CD14-positive monocyte (primary cell): ENCODE measurements around the gene LUZP2. TPM values are rescaled to one million over a fixed set of nuclear protein-coding genes. Genes with fewer than 3 reads are reported as not detected.

ENCODE experiments used
- DNase-seq, 3 donors: peaks; one replicate each; pipeline ENCODE4 v3.0.0-alpha.2; 2011 to 2022
- H2AFZ ChIP-seq: 2 replicates; pipeline ENCODE4 v1.6.0; 2012; ENCODE audit warnings: mild to moderate bottlenecking, low read depth, low read length, inconsistent platforms; ENCODE audit not compliant: insufficient read depth, poor library complexity, severe bottlenecking
- H3K27ac ChIP-seq, 2 donors: 1 replicate in 1 of 2; 2 replicates in 1 of 2; pipeline ENCODE4 v1.5.1; 2012 to 2013; ENCODE audit warnings: low read length in 2 of 2, control low read depth in 1 of 2, inconsistent platforms in 1 of 2, low read depth in 1 of 2, mild to moderate bottlenecking in 1 of 2
- H3K27me3 ChIP-seq, 2 donors: one replicate each; pipeline versions ENCODE4 v1.6.0 to v1.6.1; 2011 to 2013; ENCODE audit warnings: low read length in 2 of 2; ENCODE audit not compliant: control insufficient read depth in 2 of 2, insufficient read depth in 2 of 2
- H3K36me3 ChIP-seq, 2 donors: replicated peaks in 1 of 2; 1 replicate in 1 of 2; 2 replicates in 1 of 2; pipeline versions ENCODE4 v1.5.1 to v1.6.1; 2012 to 2013; ENCODE audit warnings: low read length in 2 of 2, control low read depth in 1 of 2, inconsistent platforms in 1 of 2, mild to moderate bottlenecking in 1 of 2; ENCODE audit not compliant: insufficient read depth in 2 of 2, control insufficient read depth in 1 of 2
- H3K4me1 ChIP-seq, 2 donors: 1 replicate in 1 of 2; 2 replicates in 1 of 2; pipeline versions ENCODE4 v1.5.1 to v1.6.1; 2012 to 2013; ENCODE audit warnings: low read length in 2 of 2, control low read depth in 1 of 2, inconsistent platforms in 1 of 2, mild to moderate bottlenecking in 1 of 2, moderate library complexity in 1 of 2; ENCODE audit not compliant: insufficient read depth in 2 of 2, control insufficient read depth in 1 of 2
- H3K4me2 ChIP-seq: replicated peaks from 2 replicates; pipeline ENCODE3; 2012; ENCODE audit warnings: low read length, moderate library complexity, mild to moderate bottlenecking; ENCODE audit not compliant: poor library complexity, severe bottlenecking; ENCODE audit errors: extremely low read depth
- H3K4me3 ChIP-seq, 3 experiments: fragments of 200-600 bp in 1 of 3; sonication (generic) in 1 of 3; replicated peaks in 1 of 3; 1 replicate in 2 of 3; 2 replicates in 1 of 3; pipeline ENCODE4 v1.5.1; 2011 to 2013; ENCODE audit warnings: low read length in 3 of 3, mild to moderate bottlenecking in 3 of 3, control low read depth in 2 of 3, low read depth in 2 of 3, inconsistent platforms in 1 of 3, moderate library complexity in 1 of 3
- H3K79me2 ChIP-seq: 2 replicates; pipeline ENCODE4 v1.6.0; 2012; ENCODE audit warnings: mild to moderate bottlenecking, control low read depth, inconsistent platforms, low read length, moderate library complexity; ENCODE audit not compliant: insufficient read depth
- H3K9ac ChIP-seq: 2 replicates; pipeline ENCODE4 v1.6.0; 2017; ENCODE audit warnings: low read length, mild to moderate bottlenecking; ENCODE audit not compliant: insufficient read depth, poor library complexity, severe bottlenecking
- H3K9me3 ChIP-seq, 2 donors: replicated peaks in 1 of 2; 1 replicate in 1 of 2; 2 replicates in 1 of 2; pipeline versions ENCODE4 v1.5.1 to v1.6.1; 2012 to 2013; ENCODE audit warnings: low read length in 2 of 2, control low read depth in 1 of 2; ENCODE audit not compliant: control insufficient read depth in 1 of 2, insufficient read depth in 1 of 2
- H4K20me1 ChIP-seq: 2 replicates; pipeline ENCODE4 v1.6.0; 2012; ENCODE audit warnings: mild to moderate bottlenecking, low read length, control low read depth, moderate library complexity; ENCODE audit not compliant: insufficient read depth
- H3K27ac Mint-ChIP-seq, 7 donors: one replicate each; pipeline ENCODE4 v1.8.0; 2020; ENCODE audit warnings: mild to moderate bottlenecking in 7 of 7, mixed read lengths in 7 of 7, moderate library complexity in 6 of 7, inconsistent platforms in 2 of 7
- H3K27me3 Mint-ChIP-seq, 3 donors: one replicate each; pipeline ENCODE4 v1.8.0; 2021 to 2022; ENCODE audit warnings: low read depth in 3 of 3, mild to moderate bottlenecking in 3 of 3, mixed read lengths in 3 of 3, moderate library complexity in 3 of 3, inconsistent platforms in 1 of 3
- H3K36me3 Mint-ChIP-seq, 2 donors: one replicate each; pipeline ENCODE4 v1.8.0; 2020; ENCODE audit warnings: mixed read lengths in 2 of 2, inconsistent platforms in 1 of 2, mild to moderate bottlenecking in 1 of 2
- H3K4me1 Mint-ChIP-seq: one replicate; pipeline ENCODE4 v1.8.0; 2020; ENCODE audit warnings: mild to moderate bottlenecking, mixed read lengths
- H3K4me3 Mint-ChIP-seq, 2 donors: one replicate each; pipeline ENCODE4 v1.8.0; 2020; ENCODE audit warnings: mild to moderate bottlenecking in 2 of 2, mixed read lengths in 2 of 2, moderate library complexity in 1 of 2
- H3K9me3 Mint-ChIP-seq, 7 donors: one replicate each; pipeline ENCODE4 v1.8.0; 2020 to 2022; ENCODE audit warnings: mixed read lengths in 7 of 7, mild to moderate bottlenecking in 6 of 7, moderate library complexity in 6 of 7, inconsistent platforms in 2 of 7
- WGBS: methylation state at CpG from one replicate; pipeline ENCODE4 v1.1.5; 2013; ENCODE audit warnings: missing lambda C conversion rate; ENCODE audit not compliant: insufficient coverage; 5-methylcytosine and 5-hydroxymethylcytosine counted together
- intact Hi-C, 2 donors: fragments of 100-400 bp; cut with micrococcal nuclease; formaldehyde crosslinking; loops; one replicate each; pipeline versions ENCODE4 v1.15.0 to v1.15.1; 2023
- polyA plus RNA-seq, 3 donors: library from polyadenylated mRNA; depleted of rRNA in 1 of 3; unstranded in 2 of 3; stranded (reverse) in 1 of 3; fragments of 300-500 nt in 2 of 3; fragments of >200 nt in 1 of 3; fragmentation: Illumina TruSeq in 2 of 3; gene quantifications; 1 replicate in 2 of 3; 2 replicates in 1 of 3; pipeline ENCODE4 v1.2.3, GENCODE V29; 2012 to 2021
- TF ChIP-seq, protein P1 (sequence below): fragments of 200-600 bp; IDR thresholded peaks from one replicate; pipeline ENCODE4 v1.8.0; 2022; ENCODE audit warnings: antibody characterized with exemption, mild to moderate bottlenecking

The LUZP2 gene
- polyA plus RNA-seq, 3 donors = not detected

DNA sequence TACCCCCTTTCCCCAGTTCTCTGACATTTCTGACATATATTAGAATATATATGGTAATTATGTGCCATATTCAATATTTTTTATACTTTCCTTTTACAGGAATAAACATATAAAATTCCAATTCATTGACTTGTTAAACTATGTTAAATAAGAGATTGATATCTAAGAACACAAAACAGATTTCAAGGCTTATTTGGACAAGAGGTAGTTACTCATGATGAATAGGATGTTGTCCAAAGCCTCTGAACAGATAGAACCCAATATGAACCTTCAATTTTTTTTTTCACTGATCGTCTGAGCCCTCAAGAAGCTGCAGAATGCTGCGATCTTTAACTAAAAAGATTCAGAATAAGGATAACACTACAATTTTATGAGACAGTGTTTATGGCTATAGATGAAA lies 340.3 kb downstream of the LUZP2 start:
- Histone ChIP-seq H4K20me1 (no peaks in the 10 kb centered on the region), H3K27me3 (no peaks in the 10 kb centered on the region), H3K79me2 (no peaks in the 10 kb centered on the region), H3K27ac (no peak overlapping the region), H2AFZ (no peak overlapping the region), H3K4me1 (no peaks in the 10 kb centered on the region), H3K4me3 (no peak overlapping the region), H3K4me2 (no peak overlapping the region), H3K36me3 (no peaks in the 10 kb centered on the region), H3K9ac (no peak overlapping the region), H3K9me3 (no peaks in the 10 kb centered on the region)
- H3K27me3 Mint-ChIP-seq = no peaks in the 10 kb centered on the region
- intact Hi-C loops = no loop called here
- H3K9me3 Mint-ChIP-seq = peaks cover 0 to 2% (median 0%) of the 10 kb centered on the region in 7 donors
- peaks cover 2% of the 10 kb centered on the region for H3K4me1 Mint-ChIP-seq
- H3K27ac Mint-ChIP-seq = no peak overlapping the region
- TF ChIP-seq, protein P1, sequence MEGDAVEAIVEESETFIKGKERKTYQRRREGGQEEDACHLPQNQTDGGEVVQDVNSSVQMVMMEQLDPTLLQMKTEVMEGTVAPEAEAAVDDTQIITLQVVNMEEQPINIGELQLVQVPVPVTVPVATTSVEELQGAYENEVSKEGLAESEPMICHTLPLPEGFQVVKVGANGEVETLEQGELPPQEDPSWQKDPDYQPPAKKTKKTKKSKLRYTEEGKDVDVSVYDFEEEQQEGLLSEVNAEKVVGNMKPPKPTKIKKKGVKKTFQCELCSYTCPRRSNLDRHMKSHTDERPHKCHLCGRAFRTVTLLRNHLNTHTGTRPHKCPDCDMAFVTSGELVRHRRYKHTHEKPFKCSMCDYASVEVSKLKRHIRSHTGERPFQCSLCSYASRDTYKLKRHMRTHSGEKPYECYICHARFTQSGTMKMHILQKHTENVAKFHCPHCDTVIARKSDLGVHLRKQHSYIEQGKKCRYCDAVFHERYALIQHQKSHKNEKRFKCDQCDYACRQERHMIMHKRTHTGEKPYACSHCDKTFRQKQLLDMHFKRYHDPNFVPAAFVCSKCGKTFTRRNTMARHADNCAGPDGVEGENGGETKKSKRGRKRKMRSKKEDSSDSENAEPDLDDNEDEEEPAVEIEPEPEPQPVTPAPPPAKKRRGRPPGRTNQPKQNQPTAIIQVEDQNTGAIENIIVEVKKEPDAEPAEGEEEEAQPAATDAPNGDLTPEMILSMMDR = no peak
- no CpG with 5 or more reads among the region's 2 CpGs for WGBS
- no peak for DNase-seq
- no peaks in the 10 kb centered on the region for H3K36me3 Mint-ChIP-seq
- no peak overlapping the region for H3K4me3 Mint-ChIP-seq

DNA sequence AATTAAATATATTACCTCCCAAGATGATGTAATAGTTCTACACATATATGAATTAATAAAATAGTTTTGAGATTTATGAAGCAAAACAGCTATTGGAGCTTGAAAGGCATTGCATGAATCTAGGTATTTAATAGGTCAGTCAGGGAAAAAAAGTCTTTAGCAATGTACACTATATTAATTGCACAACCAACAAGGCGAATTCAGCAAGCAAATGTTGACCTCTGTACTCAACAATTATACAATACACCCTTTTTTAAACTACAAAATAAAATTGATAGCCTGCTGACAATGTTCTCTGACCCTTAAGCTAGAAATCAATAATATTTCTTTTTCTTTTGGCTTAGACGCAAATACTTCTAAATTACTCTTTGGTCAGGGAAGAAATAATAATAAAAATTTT lies 345.5 kb downstream of the LUZP2 start:
- no peaks in the 10 kb centered on the region for H3K79me2 ChIP-seq
- no peaks in the 10 kb centered on the region for H3K36me3 ChIP-seq
- no peak overlapping the region for H3K4me2 ChIP-seq
- H3K27me3 ChIP-seq = no peaks in the 10 kb centered on the region
- intact Hi-C loops = no loop called here
- no peaks in the 10 kb centered on the region for H3K4me1 ChIP-seq
- TF ChIP-seq, protein P1 = no peak
- no peaks in the 10 kb centered on the region for H3K9me3 ChIP-seq
- no peaks in the 10 kb centered on the region for H3K36me3 Mint-ChIP-seq
- 80% methylated on average over 1 of the region's 2 CpGs for WGBS
- no peak overlapping the region for H3K27ac Mint-ChIP-seq
- H4K20me1 ChIP-seq = no peaks in the 10 kb centered on the region
- no peaks in the 10 kb centered on the region for H3K4me1 Mint-ChIP-seq
- no peak overlapping the region for H3K9ac ChIP-seq
- no peak for DNase-seq
- H3K4me3 Mint-ChIP-seq = no peak overlapping the region
- H3K27me3 Mint-ChIP-seq = no peaks in the 10 kb centered on the region
- H3K4me3 ChIP-seq = no peak overlapping the region
- peaks cover 0 to 1% (median 0%) of the 10 kb centered on the region in 7 donors for H3K9me3 Mint-ChIP-seq
- no peak overlapping the region for H2AFZ ChIP-seq
- H3K27ac ChIP-seq = no peak overlapping the region
